Skeletal muscle cell (primary cell): ENCODE measurements around the gene ZNF613.
A peak's percentile ranks its signal among the peaks of the same experiment; 100 is the strongest.

Experiments used
- DNase-seq: peaks from one replicate; pipeline ENCODE4 v3.0.0-alpha.2; 2010; ENCODE audit warnings: low read depth
- H3K4me3 ChIP-seq: 2 replicates; pipeline ENCODE4 v1.5.1; 2011; ENCODE audit warnings: low read depth, mild to moderate bottlenecking, control low read depth, low read length, moderate library complexity

Gene ZNF613

DNA sequence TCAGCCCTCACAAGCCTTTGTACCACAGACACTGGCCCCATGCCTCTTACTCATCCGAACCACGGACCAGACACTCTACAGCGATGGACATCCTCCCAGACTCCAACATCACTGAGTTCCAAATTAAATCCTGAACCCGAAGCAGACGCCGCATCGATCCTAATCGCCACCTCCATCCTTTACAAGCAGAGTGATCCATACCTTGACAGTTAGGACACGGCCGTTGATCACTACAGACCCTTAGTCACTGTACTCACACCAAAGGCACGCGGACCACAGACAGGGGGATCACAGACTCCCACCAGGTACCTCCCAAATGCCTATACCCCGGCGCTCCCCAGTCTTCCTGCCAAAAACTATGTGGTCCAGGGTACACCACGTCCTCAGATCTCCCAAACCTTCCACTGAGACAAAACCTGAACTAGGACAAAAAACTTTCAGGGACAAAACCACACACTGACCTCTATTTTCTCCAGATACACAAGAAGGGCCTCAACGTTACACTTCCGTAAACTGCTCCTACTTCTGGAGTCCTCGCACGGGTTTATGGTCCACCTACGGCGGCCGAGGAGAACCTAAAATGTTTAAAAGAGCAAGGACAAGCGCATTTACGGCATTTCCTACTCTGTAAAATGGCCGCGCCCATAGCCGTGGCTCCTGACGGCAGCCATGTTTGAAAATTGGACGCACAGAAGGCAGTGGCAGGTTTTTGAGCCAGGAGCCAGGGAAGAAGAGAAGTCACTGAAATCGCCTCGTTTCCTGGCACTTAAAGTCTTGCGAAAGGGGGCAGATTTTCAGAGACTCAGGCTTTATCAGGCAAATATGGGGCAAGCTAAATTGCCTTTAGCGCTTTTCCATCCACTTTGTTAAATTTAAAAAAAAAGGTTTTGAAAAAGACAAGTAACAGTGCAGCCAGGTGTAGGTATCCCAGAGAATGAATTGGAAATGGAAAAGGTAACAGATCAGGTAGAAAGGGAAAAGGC is 59.3 kb downstream of the ZNF613 start, which contains the start of gene ZNF350:
Gene ZNF350, minus strand, starts transcription at position 532 of the 983 bp plus-strand sequence. CDS start 12,480 bp downstream, outside the sequence.
- peak; percentile 86 for DNase-seq

DNA sequence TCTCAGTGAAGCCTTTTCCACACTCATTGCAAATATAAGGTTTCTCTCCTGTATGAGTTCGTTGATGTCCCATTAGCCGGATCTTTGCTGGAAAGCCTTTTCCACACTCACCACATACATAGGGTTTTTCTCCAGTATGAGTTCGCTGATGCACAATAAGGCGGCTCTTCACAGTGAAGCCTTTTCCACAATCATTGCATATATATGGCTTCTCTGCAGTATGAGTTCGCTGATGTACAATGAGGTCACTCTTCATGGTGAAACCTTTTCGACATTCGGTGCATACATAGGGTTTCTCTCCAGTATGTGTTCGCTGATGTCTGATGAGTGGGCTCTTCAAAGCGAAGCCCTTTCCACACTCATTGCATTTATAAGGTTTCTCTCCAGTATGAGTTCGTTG is 66.2 kb downstream of the ZNF613 start:
- no peak for DNase-seq
- H3K4me3 ChIP-seq = no peak overlapping the region

More for the DNA sequence above, 59.3 kb downstream of the ZNF613 start, which contains the start of gene ZNF350:
- H3K4me3 ChIP-seq = peak within 1 kb of the TSS; percentile 84

DNA sequence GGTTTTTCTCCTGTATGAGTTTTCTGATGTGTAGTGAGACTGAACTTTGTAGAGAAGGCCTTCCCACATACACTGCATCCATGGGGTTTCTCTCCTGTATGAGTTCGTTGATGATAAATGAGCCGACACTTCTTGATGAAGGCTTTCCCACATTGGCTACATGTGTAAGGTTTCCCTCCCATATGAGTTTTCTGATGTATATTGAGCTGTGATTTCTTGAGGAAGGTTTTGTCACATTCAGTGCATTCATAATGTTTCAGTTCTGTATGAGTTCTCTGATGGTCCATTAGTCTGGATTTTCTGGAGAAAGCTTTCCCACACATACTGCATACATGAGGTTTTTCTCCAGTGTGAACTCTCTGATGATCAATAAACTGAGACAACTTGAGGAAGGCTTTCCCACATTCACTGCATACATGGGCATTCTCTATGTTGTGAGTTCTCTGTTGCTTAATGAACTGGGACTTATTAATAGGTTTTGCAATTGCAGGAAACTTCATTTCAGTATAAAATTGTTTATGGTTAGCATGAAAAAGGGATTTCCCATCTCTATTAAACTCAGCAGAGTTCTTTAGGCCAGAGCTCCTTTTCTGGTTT is 66.9 kb downstream of the ZNF613 start:
- DNase-seq = no peak
- no peak overlapping the region for H3K4me3 ChIP-seq
